ENCODE measurements around the gene CES5A. TPM values are rescaled to one million over a fixed set of nuclear protein-coding genes. Genes with fewer than 3 reads are reported as not detected.
"Not testable (repeated sequence)": the region's sequence is repeated elsewhere in the genome, so short reads cannot be mapped to it uniquely, and the experiment has no call there.

The CES5A gene, protein sequence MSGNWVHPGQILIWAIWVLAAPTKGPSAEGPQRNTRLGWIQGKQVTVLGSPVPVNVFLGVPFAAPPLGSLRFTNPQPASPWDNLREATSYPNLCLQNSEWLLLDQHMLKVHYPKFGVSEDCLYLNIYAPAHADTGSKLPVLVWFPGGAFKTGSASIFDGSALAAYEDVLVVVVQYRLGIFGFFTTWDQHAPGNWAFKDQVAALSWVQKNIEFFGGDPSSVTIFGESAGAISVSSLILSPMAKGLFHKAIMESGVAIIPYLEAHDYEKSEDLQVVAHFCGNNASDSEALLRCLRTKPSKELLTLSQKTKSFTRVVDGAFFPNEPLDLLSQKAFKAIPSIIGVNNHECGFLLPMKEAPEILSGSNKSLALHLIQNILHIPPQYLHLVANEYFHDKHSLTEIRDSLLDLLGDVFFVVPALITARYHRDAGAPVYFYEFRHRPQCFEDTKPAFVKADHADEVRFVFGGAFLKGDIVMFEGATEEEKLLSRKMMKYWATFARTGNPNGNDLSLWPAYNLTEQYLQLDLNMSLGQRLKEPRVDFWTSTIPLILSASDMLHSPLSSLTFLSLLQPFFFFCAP
- under 1 TPM in 5 of 8 experiments, not detected in 3; 0.05 to 0.47 (median 0.20) TPM for total RNA-seq

DNA sequence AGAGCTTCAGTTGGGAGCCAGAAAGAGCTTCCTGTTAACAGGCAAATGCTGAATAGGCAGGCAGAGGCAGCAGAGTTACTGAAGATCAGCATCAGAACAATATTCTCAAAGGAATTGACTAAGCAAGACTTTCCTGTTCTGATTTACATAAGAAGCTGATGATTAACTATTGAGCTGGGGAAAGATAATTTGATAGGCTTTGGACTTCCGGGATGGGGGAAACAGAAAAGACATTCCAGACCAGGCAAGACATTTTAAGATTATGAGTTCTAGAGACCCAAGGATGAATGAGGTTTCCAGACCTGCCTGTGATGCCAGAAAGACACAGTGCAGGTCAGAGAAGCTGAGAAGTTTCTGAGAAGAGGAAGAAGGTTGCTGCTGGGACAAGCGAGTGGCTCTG lies at the start of gene CES5A:
CES5A (minus strand) TSS at position 101 of the 400 bp plus-strand sequence. CDS start 152 bp downstream, outside the sequence.
- Histone ChIP-seq H3K4me3 (no peak within 1 kb of the TSS), H3K4me1 (replicated peaks in 1 of 2) (no peaks in the 10 kb centered on the region), H3K27ac (no peak within 1 kb of the TSS)
- WGBS, 10 experiments: 6 to 100% (median 57%) methylated on average over 1 to 2 of the region's 2 CpGs; no CpG with 5 or more reads in 3 of the 10 experiments
- ATAC-seq (replicated peaks in 6 of 8): no peak
- in situ Hi-C loops (cut with MboI; ENCODE audit: low pct_unique_long_range_greater_than_20kb in 2 of 9, low sequenced_read_pairs in 9 of 9, unreplicated experiment in 9 of 9): no loop called here

- in situ Hi-C loops (cut with MboI; ENCODE audit: low pct_unique_long_range_greater_than_20kb in 2 of 9, low sequenced_read_pairs in 9 of 9, unreplicated experiment in 9 of 9): no loop called here
- ATAC-seq (replicated peaks in 6 of 8): no peak
- Histone ChIP-seq H3K4me1 (replicated peaks in 1 of 2) (no peaks in the 10 kb centered on the region), H3K27ac (no peak overlapping the region), H3K4me3 (no peak overlapping the region)
Observed at GRCh38 chr16:55922662-55923061, 47.5 kb upstream of the CES5A start.

DNA sequence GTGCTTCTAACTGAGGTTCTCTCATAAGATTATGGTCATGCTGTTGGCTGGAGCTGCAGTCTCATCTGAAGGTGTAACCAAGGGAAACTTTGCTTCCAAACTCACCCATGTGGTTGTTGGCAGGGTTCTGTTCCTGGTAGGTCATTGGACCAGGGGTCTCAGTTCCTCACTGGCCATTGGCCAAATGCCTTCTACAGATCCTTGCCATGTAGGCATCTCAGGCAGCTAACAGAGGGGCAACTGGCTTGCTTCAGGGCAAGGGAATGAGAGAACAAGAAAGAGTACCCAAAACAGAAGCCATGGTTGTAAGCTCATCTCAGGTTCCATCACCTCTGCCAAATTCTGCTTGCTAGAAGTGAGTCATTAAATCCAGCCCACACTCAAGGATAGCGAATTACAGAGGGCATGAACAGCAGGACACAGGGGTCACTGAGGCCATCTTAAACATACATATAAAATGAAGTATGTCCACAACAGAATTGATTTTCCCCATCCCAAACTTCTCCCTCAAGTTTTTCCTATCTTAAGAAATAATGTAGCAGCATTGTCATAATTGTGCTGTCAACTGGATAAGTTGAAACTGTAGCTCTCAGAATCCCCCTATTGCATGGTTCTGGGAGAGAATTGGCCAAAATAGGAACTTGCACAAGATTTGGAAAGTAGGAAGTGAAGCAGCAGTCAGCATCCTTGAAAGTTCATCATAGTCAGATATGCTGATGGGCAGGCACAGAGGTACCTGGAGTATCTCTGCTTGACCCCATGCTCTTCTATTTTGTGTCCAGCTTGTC lies 42.4 kb upstream of the CES5A start:
- no peak for ATAC-seq (replicated peaks in 6 of 8)
- 11 to 100% (median 80%) methylated on average over 1 of the region's 1 CpG; no CpG with 5 or more reads in 6 of the 10 experiments for WGBS, 10 experiments
- H3K27ac ChIP-seq: no peak overlapping the region
- H3K4me1 ChIP-seq (replicated peaks in 1 of 2): peaks cover 0 to 2% of the 10 kb centered on the region in 2 donors
- H3K4me3 ChIP-seq: no peak overlapping the region
- in situ Hi-C loops (cut with MboI; ENCODE audit: low pct_unique_long_range_greater_than_20kb in 2 of 9, low sequenced_read_pairs in 9 of 9, unreplicated experiment in 9 of 9): no loop called here

DNA sequence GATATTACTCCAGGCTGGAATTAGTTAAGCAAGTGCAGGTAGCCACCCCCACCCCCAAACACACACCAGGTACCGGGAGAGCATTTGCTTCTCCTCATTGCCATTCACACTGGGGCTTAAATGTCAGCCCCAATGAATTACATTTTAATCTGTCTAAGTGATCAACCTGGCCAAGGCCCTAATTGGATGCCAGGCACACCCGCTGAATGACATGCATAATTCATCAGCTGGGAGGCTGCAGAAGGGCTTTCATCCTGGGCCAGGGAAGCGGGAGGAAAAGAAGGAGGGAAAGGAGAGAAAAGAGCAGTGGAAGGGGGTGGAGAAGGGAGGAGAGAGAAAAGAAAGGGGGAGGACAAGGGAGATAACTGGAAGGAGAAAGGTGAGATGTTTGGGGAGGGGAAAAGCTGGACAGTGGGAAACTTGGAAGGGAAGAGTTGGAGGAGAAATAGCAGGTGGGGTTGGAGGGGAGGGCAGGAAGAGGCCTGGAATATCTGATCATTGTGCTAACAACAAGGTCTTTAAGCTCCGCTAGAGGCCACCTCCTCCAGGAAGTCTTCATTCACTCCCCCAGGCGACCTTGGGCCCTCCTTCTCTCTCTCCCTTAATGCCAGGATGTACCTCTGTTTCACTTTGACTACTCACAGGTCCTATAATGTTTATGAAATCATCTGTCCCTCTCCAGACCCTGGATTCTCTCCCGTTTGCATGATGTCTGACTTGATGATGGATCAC lies 40.1 kb upstream of the CES5A start:
- peaks cover 0 to 2% of the 10 kb centered on the region in 2 donors for H3K4me1 ChIP-seq (replicated peaks in 1 of 2)
- WGBS, 10 experiments: 0 to 70% (median 51%) methylated on average over 2 to 5 of the region's 6 CpGs; no CpG with 5 or more reads in 1 of the 10 experiments
- peak in 5 of 8 experiments; percentile 22 to 94 (median 62) for ATAC-seq (replicated peaks in 6 of 8)

DNA sequence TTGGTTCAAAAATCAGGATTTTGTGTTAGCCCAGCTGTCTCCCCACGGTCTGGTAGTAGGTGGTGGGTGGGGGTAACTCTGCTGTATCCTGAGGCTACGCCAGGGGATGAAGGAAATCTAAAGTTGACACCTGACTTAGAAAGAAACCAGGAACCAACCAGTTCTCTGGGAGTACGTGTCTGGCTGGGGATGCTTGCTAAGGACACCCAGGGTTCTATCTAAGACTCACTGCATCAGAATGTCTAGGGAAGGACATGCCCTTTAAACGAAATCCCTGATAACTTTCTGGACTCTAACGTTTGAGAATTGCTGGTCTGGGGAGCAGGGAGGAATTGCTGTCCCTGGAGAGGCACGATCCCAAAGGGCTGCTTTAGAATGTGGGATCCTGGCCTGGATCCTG lies 39.2 kb upstream of the CES5A start:
- Histone ChIP-seq H3K4me3 (no peak overlapping the region), H3K27ac (no peak overlapping the region), H3K4me1 (replicated peaks in 1 of 2) (peaks cover 0 to 2% of the 10 kb centered on the region in 2 donors)
- 0 to 100% (median 50%) methylated on average over 1 to 4 of the region's 6 CpGs; no CpG with 5 or more reads in 2 of the 10 experiments for WGBS, 10 experiments
- in situ Hi-C loops (cut with MboI; ENCODE audit: low pct_unique_long_range_greater_than_20kb in 2 of 9, low sequenced_read_pairs in 9 of 9, unreplicated experiment in 9 of 9): no loop called here
- no peak for ATAC-seq (replicated peaks in 6 of 8)

More for the DNA sequence above, 40.1 kb upstream of the CES5A start:
- Histone ChIP-seq H3K4me3 (no peak overlapping the region), H3K27ac (no peak overlapping the region)
- in situ Hi-C loops (cut with MboI; ENCODE audit: low pct_unique_long_range_greater_than_20kb in 2 of 9, low sequenced_read_pairs in 9 of 9, unreplicated experiment in 9 of 9): no loop called here

GRCh38 chr16:55913716-55914115 lies 38.5 kb upstream of the CES5A start:
- Histone ChIP-seq H3K4me1 (replicated peaks in 1 of 2) (peaks cover 0 to 2% of the 10 kb centered on the region in 2 donors), H3K4me3 (no peak overlapping the region), H3K27ac (no peak overlapping the region)
- in situ Hi-C loops (cut with MboI; ENCODE audit: low pct_unique_long_range_greater_than_20kb in 2 of 9, low sequenced_read_pairs in 9 of 9, unreplicated experiment in 9 of 9): no loop called here
- no peak for ATAC-seq (replicated peaks in 6 of 8)
- WGBS, 10 experiments: 18 to 100% (median 82%) methylated on average over 1 to 2 of the region's 2 CpGs; no CpG with 5 or more reads in 2 of the 10 experiments

- H3K27ac ChIP-seq; ATAC-seq (replicated peaks in 6 of 8); H3K4me1 ChIP-seq (replicated peaks in 1 of 2); in situ Hi-C loops (cut with MboI; ENCODE audit: low pct_unique_long_range_greater_than_20kb in 2 of 9, low sequenced_read_pairs in 9 of 9, unreplicated experiment in 9 of 9); H3K4me3 ChIP-seq: not testable (repeated sequence)
- WGBS, 10 experiments: 0 to 100% (median 20%) methylated on average over 1 to 2 of the region's 2 CpGs; no CpG with 5 or more reads in 3 of the 10 experiments
Observed at GRCh38 chr16:55913121-55913520, 37.9 kb upstream of the CES5A start.

DNA sequence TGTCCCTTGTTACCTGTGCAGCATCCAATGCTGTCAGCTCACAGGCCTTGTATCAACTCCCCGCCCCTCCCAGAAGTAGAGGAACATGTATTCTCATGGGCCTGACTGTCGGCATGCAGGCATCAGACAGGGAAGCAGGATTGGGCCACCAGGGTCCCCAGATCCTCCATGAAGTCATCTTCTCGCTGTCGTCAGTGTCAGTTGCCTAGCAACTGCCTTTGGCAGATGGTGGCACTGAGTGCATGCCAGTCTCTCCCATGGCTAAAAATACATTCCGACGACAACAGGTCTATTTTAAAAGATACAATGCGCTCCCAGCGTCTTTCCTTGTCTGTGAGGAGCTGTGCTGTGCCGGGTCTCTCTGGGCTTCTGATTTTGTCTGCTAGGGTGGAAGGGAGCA lies 36.8 kb upstream of the CES5A start:
- 0 to 100% (median 75%) methylated on average over 1 to 5 of the region's 9 CpGs; no CpG with 5 or more reads in 1 of the 10 experiments for WGBS, 10 experiments
- peak in 5 of 8 experiments; percentile 33 to 89 (median 50) for ATAC-seq (replicated peaks in 6 of 8)
- H3K4me1 ChIP-seq (replicated peaks in 1 of 2): peaks cover 0 to 2% of the 10 kb centered on the region in 2 donors
- no peak overlapping the region for H3K27ac ChIP-seq
- in situ Hi-C loops (cut with MboI; ENCODE audit: low pct_unique_long_range_greater_than_20kb in 2 of 9, low sequenced_read_pairs in 9 of 9, unreplicated experiment in 9 of 9): no loop called here
- no peak overlapping the region for H3K4me3 ChIP-seq

DNA sequence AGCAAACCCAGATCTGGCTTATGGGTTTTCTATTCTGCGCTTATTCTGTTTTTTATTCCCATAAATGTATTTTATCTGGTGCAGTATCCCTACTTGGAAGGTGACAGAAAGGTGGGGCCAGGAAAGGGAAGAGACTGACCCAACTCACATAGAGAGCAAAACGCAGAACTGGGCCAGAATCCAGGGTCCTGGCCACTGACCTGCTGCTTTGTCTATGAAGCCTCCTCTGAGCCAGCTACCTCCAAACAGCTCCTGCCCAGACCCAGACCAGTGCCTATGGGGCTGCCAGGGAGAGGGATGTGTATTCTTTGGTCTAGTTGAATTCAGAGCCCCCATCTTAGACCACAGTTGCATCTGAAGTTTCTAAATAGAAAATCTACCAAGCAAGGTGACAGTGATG lies 36.4 kb upstream of the CES5A start:
- in situ Hi-C loops (cut with MboI; ENCODE audit: low pct_unique_long_range_greater_than_20kb in 2 of 9, low sequenced_read_pairs in 9 of 9, unreplicated experiment in 9 of 9): no loop called here

DNA sequence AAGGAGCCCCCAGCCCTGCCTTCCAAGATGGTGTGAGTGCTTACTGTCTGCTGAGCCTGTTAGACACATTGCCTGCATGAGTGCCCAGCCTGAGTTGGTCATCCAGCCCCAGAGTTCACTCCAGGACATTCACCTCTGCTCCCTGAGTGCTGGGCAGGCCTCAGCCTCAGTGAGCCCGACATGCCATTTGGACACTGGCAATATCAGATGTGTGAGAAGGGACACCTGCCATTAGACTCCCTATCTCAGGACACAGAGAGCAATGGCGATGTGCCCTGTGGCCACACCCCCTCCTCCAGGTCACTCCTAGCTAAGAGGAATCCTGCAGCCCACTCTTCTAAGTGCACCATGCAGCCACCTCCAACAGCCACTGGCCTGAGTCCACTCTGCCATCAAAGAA lies 34.7 kb upstream of the CES5A start:
- in situ Hi-C loops (cut with MboI; ENCODE audit: low pct_unique_long_range_greater_than_20kb in 2 of 9, low sequenced_read_pairs in 9 of 9, unreplicated experiment in 9 of 9): no loop called here

More for the DNA sequence above, 36.4 kb upstream of the CES5A start:
- ATAC-seq (replicated peaks in 6 of 8): no peak
- no peak overlapping the region for H3K27ac ChIP-seq
- no peak overlapping the region for H3K4me3 ChIP-seq
- WGBS, 10 experiments: 0 to 100% (median 96%) methylated on average over 1 to 2 of the region's 2 CpGs; no CpG with 5 or more reads in 4 of the 10 experiments
- H3K4me1 ChIP-seq (replicated peaks in 1 of 2): peaks cover 0 to 2% of the 10 kb centered on the region in 2 donors

GRCh38 chr16:55908641-55909040 lies 33.5 kb upstream of the CES5A start:
- Histone ChIP-seq H3K4me1 (replicated peaks in 1 of 2) (no peaks in the 10 kb centered on the region), H3K4me3 (no peak overlapping the region), H3K27ac (no peak overlapping the region)
- in situ Hi-C loops (cut with MboI; ENCODE audit: low pct_unique_long_range_greater_than_20kb in 2 of 9, low sequenced_read_pairs in 9 of 9, unreplicated experiment in 9 of 9): no loop called here
- no peak for ATAC-seq (replicated peaks in 6 of 8)
- 7 to 90% (median 69%) methylated on average over 1 to 4 of the region's 4 CpGs; no CpG with 5 or more reads in 2 of the 10 experiments for WGBS, 10 experiments

More for the DNA sequence above, 34.7 kb upstream of the CES5A start:
- no peak overlapping the region for H3K4me3 ChIP-seq
- H3K4me1 ChIP-seq (replicated peaks in 1 of 2): peaks cover 0 to under 1% of the 10 kb centered on the region in 2 donors
- H3K27ac ChIP-seq: no peak overlapping the region
- WGBS, 10 experiments: 40 to 93% (median 82%) methylated on average over 1 to 2 of the region's 2 CpGs; no CpG with 5 or more reads in 6 of the 10 experiments
- no peak for ATAC-seq (replicated peaks in 6 of 8)

DNA sequence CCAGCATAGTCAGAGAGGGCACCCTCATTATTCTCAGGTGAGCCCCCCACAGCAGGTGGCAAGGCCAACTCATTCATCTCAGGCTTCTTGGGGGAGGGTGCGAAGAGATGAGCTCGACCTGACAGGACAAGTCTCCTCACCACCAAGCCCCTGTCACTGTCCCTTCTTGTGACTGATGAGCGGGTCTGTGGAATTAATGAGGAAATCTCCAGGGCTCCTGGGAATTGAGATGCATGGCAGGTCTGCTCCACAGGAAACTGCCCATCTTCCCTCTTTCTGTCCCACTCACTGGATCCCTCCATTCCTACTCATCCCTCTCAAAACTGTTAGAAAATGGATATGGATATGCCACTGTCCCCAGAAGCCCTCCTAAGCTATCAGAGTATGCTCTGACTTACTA lies 32.5 kb upstream of the CES5A start:
- in situ Hi-C loops (cut with MboI; ENCODE audit: low pct_unique_long_range_greater_than_20kb in 2 of 9, low sequenced_read_pairs in 9 of 9, unreplicated experiment in 9 of 9): no loop called here
- Histone ChIP-seq H3K4me1 (replicated peaks in 1 of 2) (no peaks in the 10 kb centered on the region), H3K4me3 (no peak overlapping the region), H3K27ac (no peak overlapping the region)
- ATAC-seq (replicated peaks in 6 of 8): no peak
- WGBS, 10 experiments: 40 to 79% (median 53%) methylated on average over 1 to 3 of the region's 3 CpGs; no CpG with 5 or more reads in 6 of the 10 experiments

All from motor neuron (in vitro differentiated cells).